Endothelial cell of umbilical vein (primary cell): ENCODE data around the gene ZSWIM4. TPM values are rescaled to one million over a fixed set of nuclear protein-coding genes. Genes with fewer than 3 reads are reported as not detected.

ENCODE experiments used
- BruUV-seq: library from RNA; stranded (reverse); fragments of 400-500 nt; replicated peaks from 2 replicates; lab custom pipeline; 2021; lab: Mats Ljungman, UMichigan
- CTCF ChIA-PET: fragments of 300-600, 350-600 bp; sonication (Branson Sonifier 250); formaldehyde crosslinking; loops from one replicate; lab custom pipeline; 2021; ENCODE audit warnings: antibody characterized with exemption, inconsistent platforms; lab: Charles Lee
- POLR2A ChIA-PET: fragments of 300-600, 350-600 bp; sonication (Branson Sonifier 250); formaldehyde crosslinking; loops from one replicate; lab custom pipeline; 2021; ENCODE audit warnings: antibody characterized with exemption, inconsistent platforms; lab: Charles Lee
- DNase-seq: peaks from one replicate; pipeline ENCODE4 v3.0.0-alpha.2; 2011; ENCODE audit warnings: low read depth, low spot score
- FAIRE-seq: peaks from 2 replicates; lab custom pipeline; 2011; peaks lifted over from hg19 to GRCh38; lab: Jason Lieb, UNC
- H2AFZ ChIP-seq: 2 replicates; pipeline ENCODE4 v1.6.0; 2012; ENCODE audit warnings: low read depth, low read length, control low read depth, inconsistent platforms
- H3K27ac ChIP-seq: 2 replicates; pipeline ENCODE4 v1.5.1; 2011; ENCODE audit warnings: low read depth, mild to moderate bottlenecking, control low read depth, low read length, moderate library complexity; ENCODE audit not compliant: insufficient read depth
- H3K27me3 ChIP-seq, 2 experiments: 2 replicates each; pipeline versions ENCODE4 v1.6.0 to v1.6.1; 2011; ENCODE audit warnings: low read length in 2 of 2, mixed read lengths in 1 of 2; ENCODE audit not compliant: control insufficient read depth in 2 of 2, insufficient read depth in 2 of 2
- H3K36me3 ChIP-seq, 2 experiments: 2 replicates in 1 of 2; 3 replicates in 1 of 2; pipeline ENCODE4 v1.5.1; 2011; ENCODE audit warnings: low read length in 2 of 2, mild to moderate bottlenecking in 1 of 2, moderate library complexity in 1 of 2; ENCODE audit not compliant: control insufficient read depth in 2 of 2, insufficient read depth in 2 of 2; ENCODE audit errors: extremely low read depth in 1 of 2
- H3K4me1 ChIP-seq: 3 replicates; pipeline ENCODE4 v1.5.1; 2011; ENCODE audit warnings: mild to moderate bottlenecking, low read length; ENCODE audit not compliant: control insufficient read depth, insufficient read depth; ENCODE audit errors: extremely low read depth
- H3K4me2 ChIP-seq: 2 replicates; pipeline ENCODE4 v1.6.1; 2011; ENCODE audit warnings: low read length, control low read depth, mixed read lengths; ENCODE audit not compliant: insufficient read depth
- H3K4me3 ChIP-seq, 3 experiments: fragments of 200-600 bp in 1 of 3; sonication (generic), shearing (Covaris generic) in 1 of 3; replicated peaks in 1 of 3; 2 replicates each; pipeline ENCODE4 v1.5.1; 2011 to 2016; ENCODE audit warnings: control low read depth in 3 of 3, low read length in 3 of 3, mild to moderate bottlenecking in 2 of 3, inconsistent platforms in 1 of 3, low read depth in 1 of 3, moderate library complexity in 1 of 3; ENCODE audit not compliant: insufficient read depth in 1 of 3
- H3K79me2 ChIP-seq: 2 replicates; pipeline ENCODE4 v1.6.0; 2012; ENCODE audit warnings: low read length, inconsistent platforms; ENCODE audit not compliant: control insufficient read depth, insufficient read depth
- H3K9ac ChIP-seq: replicated peaks from 2 replicates; pipeline ENCODE3; 2011; ENCODE audit warnings: low read length, control low read depth; ENCODE audit not compliant: insufficient read depth; ENCODE audit errors: extremely low read depth
- H3K9me1 ChIP-seq: replicated peaks from 3 replicates; pipeline ENCODE4 v1.6.0; 2011; ENCODE audit warnings: mild to moderate bottlenecking, low read length; ENCODE audit not compliant: control insufficient read depth, insufficient read depth; ENCODE audit errors: extremely low read depth
- H3K9me3 ChIP-seq: replicated peaks from 2 replicates; pipeline ENCODE4 v1.5.1; 2012; ENCODE audit warnings: low read length, inconsistent platforms; ENCODE audit not compliant: control insufficient read depth, insufficient read depth
- H4K20me1 ChIP-seq: replicated peaks from 2 replicates; pipeline ENCODE3; 2011; ENCODE audit warnings: mild to moderate bottlenecking, low read length; ENCODE audit not compliant: control insufficient read depth, insufficient read depth; ENCODE audit errors: extremely low read depth
- CTCF ChIP-seq, 2 donors: IDR thresholded peaks; 1 replicate in 1 of 2; 2 replicates in 1 of 2; pipeline ENCODE4 v1.5.1; 2011; ENCODE audit warnings: low read length in 2 of 2, mild to moderate bottlenecking in 2 of 2, moderate library complexity in 2 of 2, control low read depth in 1 of 2, inconsistent platforms in 1 of 2, low read depth in 1 of 2; ENCODE audit not compliant: insufficient read depth in 1 of 2; ENCODE audit errors: extremely low read depth in 1 of 2
- EZH2 ChIP-seq: IDR thresholded peaks from 2 replicates; pipeline ENCODE4 v1.6.1; 2012; ENCODE audit warnings: borderline replicate concordance, low read depth, mild to moderate bottlenecking, moderate library complexity, low read length, inconsistent platforms; ENCODE audit not compliant: severe bottlenecking
- FOS ChIP-seq: IDR thresholded peaks from 2 replicates; pipeline ENCODE4 v1.6.1; 2011; ENCODE audit warnings: mild to moderate bottlenecking, low read length, moderate library complexity, borderline replicate concordance; ENCODE audit not compliant: insufficient read depth
- GATA2 ChIP-seq: IDR thresholded peaks from 2 replicates; pipeline ENCODE4 v1.7.0; 2011; ENCODE audit warnings: low read depth, mild to moderate bottlenecking, moderate library complexity, mixed read lengths, low read length; ENCODE audit not compliant: insufficient read length, insufficient read depth
- JUN ChIP-seq: IDR thresholded peaks from 2 replicates; pipeline ENCODE4 v1.6.1; 2011; ENCODE audit warnings: borderline replicate concordance, low read depth; ENCODE audit not compliant: insufficient read length, insufficient read depth
- MAX ChIP-seq: IDR thresholded peaks from 2 replicates; pipeline ENCODE4 v1.6.1; 2011; ENCODE audit not compliant: insufficient read depth, insufficient read length
- MYC ChIP-seq: IDR thresholded peaks from one replicate; pipeline ENCODE4 v1.6.1; 2011; ENCODE audit warnings: mild to moderate bottlenecking, low read depth, low read length
- POLR2A ChIP-seq: IDR thresholded peaks from 2 replicates; pipeline ENCODE4 v1.6.1; 2012; ENCODE audit warnings: low read depth, mild to moderate bottlenecking, control low read depth, low read length
- POLR2AphosphoS5 ChIP-seq: IDR thresholded peaks from 2 replicates; pipeline ENCODE4 v1.6.1; 2012; ENCODE audit warnings: low read depth, mild to moderate bottlenecking, control low read depth, low read length, moderate library complexity; ENCODE audit not compliant: insufficient read depth
- dilution Hi-C: fragments of 300-500 bp; cut with MboI; formaldehyde crosslinking; loops from one replicate; pipeline ENCODE4 v1.15.0; 2019; ENCODE audit warnings: low sequenced_read_pairs; ENCODE audit not compliant: extremely low pct_ligation_motif_present
- intact Hi-C: fragments of 100-400 bp; cut with micrococcal nuclease; formaldehyde crosslinking; loops from one replicate; pipeline ENCODE4 v1.10.0; 2022
- polyA plus RNA-seq, 4 experiments: library from polyadenylated mRNA; depleted of rRNA in 3 of 4; stranded (reverse) in 3 of 4; unstranded in 1 of 4; fragments of >200 nt; gene quantifications; 2 replicates each; pipeline versions ENCODE4 v1.2.1 to v1.2.3, GENCODE V29; 2011 to 2012; ENCODE audit warnings: missing spikeins in 1 of 4
- total RNA-seq: library from RNA; stranded (reverse); gene quantifications from 2 replicates; pipeline ENCODE4 v1.2.3, GENCODE V29; 2021

ZSWIM4 gene
- total and polyA plus RNA-seq, 2 donors (not counting 3 experiments of a cell fraction or from before 2014, with no cell fraction given), result 12.7 to 26.6 TPM

- POLR2A ChIA-PET, result interaction anchor here (1.2 kb wide), 1 partner anchor 23 kb away, joined by 12 read pairs; no protein-coding TSS in a partner anchor
Observed at GRCh38 chr19:13823256-13823655, 28.0 kb downstream of the ZSWIM4 start.

More at GRCh38 chr19:13823256-13823655, 28.0 kb downstream of the ZSWIM4 start:
- no peak for DNase-seq
- intact Hi-C loops (no loop called here), dilution Hi-C loops (no loop called here)
- H3K4me1 ChIP-seq, result no peaks in the 10 kb centered on the region
- H4K20me1 ChIP-seq, result no peaks in the 10 kb centered on the region
- FAIRE-seq, result no peak
- no peak overlapping the region for H3K27ac ChIP-seq
- H3K9me3 ChIP-seq, result no peaks in the 10 kb centered on the region
- H3K27me3 ChIP-seq, result no peaks in the 10 kb centered on the region
- H3K79me2 ChIP-seq, result no peaks in the 10 kb centered on the region
- H3K4me2 ChIP-seq, result no peak overlapping the region
- CTCF ChIA-PET, result interaction anchor here (0.6 to 1.1 kb wide), 2 partner anchors 10 to 39 kb away, joined by 3 read pairs; no protein-coding TSS in a partner anchor
- TF ChIP-seq FOS (no peak), POLR2AphosphoS5 (no peak), MYC (no peak), JUN (no peak), POLR2A (no peak), GATA2 (no peak), EZH2 (no peak), MAX (no peak), CTCF (IDR thresholded peaks at IDR 0.05; ENCODE audit: extremely low read depth in 1 of 2, insufficient read depth in 1 of 2, low read depth in 1 of 2, low read length in 2 of 2) (no peak)
- peaks cover 0 to 28% of the 10 kb centered on the region in 2 experiments for H3K36me3 ChIP-seq
- no peak overlapping the region for H3K4me3 ChIP-seq
- BruUV-seq, result no TSS peak
- H3K9ac ChIP-seq, result no peak overlapping the region
- no peak overlapping the region for H2AFZ ChIP-seq
- H3K9me1 ChIP-seq, result no peaks in the 10 kb centered on the region
